ENCODE data around the gene PARP11.

The PARP11 gene

GRCh38 chr12:3809357-3810015 is 63.7 kb downstream of the PARP11 start:
- WGBS (ENCODE audit: extremely low coverage, insufficient coverage, insufficient read length) = no CpG with 5 or more reads among the region's 6 CpGs
- H3K27ac ChIP-seq (ENCODE audit: low read depth, low read length) = no peak overlapping the region
- no peak overlapping the region for H2BK120ac ChIP-seq (ENCODE audit: insufficient read depth, low read length, poor library complexity)
- H3K36me3 ChIP-seq (ENCODE audit: control insufficient read depth in 1 of 2, insufficient read depth in 2 of 2, low read length in 2 of 2) = no peaks in the 10 kb centered on the region
- H3K4me1 ChIP-seq (ENCODE audit: control insufficient read depth in 1 of 2, insufficient read depth in 2 of 2, low read length in 2 of 2) = no peaks in the 10 kb centered on the region
- no peak overlapping the region for H3K18ac ChIP-seq (ENCODE audit: low read length)
- no peak overlapping the region for H4K91ac ChIP-seq (ENCODE audit: low read depth, low read length)
- peak; percentile 80 to 92 for DNase-seq
- H3K4me3 ChIP-seq (ENCODE audit: low read depth, low read length) = no peak overlapping the region
- no peaks in the 10 kb centered on the region for H3K9me3 ChIP-seq (ENCODE audit: insufficient read depth, low read depth, low read length)
- H3K4me2 ChIP-seq (ENCODE audit: low read length) = no peak overlapping the region
- no peak overlapping the region for H2BK12ac ChIP-seq (ENCODE audit: low read length)
- no peak overlapping the region for H3K23ac ChIP-seq (ENCODE audit: low read length)
- no peak overlapping the region for H3K4ac ChIP-seq (ENCODE audit: low read depth, low read length)
- H2AFZ ChIP-seq (ENCODE audit: insufficient read depth, low read length, poor library complexity) = no peak overlapping the region
- H3K14ac ChIP-seq (ENCODE audit: low read length) = no peak overlapping the region
- no peak overlapping the region for H2AK5ac ChIP-seq (ENCODE audit: low read length)
- no peaks in the 10 kb centered on the region for H3K79me2 ChIP-seq (ENCODE audit: control insufficient read depth, insufficient read depth, low read length, poor library complexity)
- no peaks in the 10 kb centered on the region for H3K79me1 ChIP-seq (ENCODE audit: low read length)
- H4K12ac ChIP-seq (ENCODE audit: low read depth, low read length) = no peak overlapping the region
- H2BK5ac ChIP-seq (ENCODE audit: low read depth, low read length, poor library complexity) = no peak overlapping the region
- H3K9ac ChIP-seq (ENCODE audit: low read length) = no peak overlapping the region
- H4K8ac ChIP-seq (ENCODE audit: low read depth, low read length) = no peak overlapping the region
- no peaks in the 10 kb centered on the region for H3K27me3 ChIP-seq (ENCODE audit: insufficient read depth, low read length)

DNA sequence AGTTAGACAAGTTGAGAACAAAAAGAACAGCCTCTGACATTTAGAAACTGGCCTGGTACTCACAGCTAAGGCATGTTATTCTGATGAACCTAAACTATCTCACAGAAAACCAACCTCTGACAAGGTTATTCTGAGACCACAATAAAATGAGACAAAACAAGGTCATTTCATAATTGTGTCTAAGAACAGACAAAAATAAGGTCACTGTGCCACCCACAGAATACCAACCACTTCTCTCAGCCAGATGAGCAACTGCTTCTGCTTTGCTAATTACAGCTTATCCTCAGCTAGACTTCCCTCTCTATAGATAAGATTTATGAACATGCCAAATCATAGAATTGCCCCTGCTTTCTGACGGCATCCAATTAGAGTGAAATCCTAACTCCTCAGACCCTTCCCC is 68.1 kb downstream of the PARP11 start:
- Histone ChIP-seq H4K91ac (ENCODE audit: low read depth, low read length) (no peak overlapping the region), H3K27me3 (ENCODE audit: insufficient read depth, low read length) (no peaks in the 10 kb centered on the region), H3K18ac (ENCODE audit: low read length) (no peak overlapping the region), H3K4me2 (ENCODE audit: low read length) (no peak overlapping the region), H2AFZ (ENCODE audit: insufficient read depth, low read length, poor library complexity) (no peak overlapping the region), H3K23ac (ENCODE audit: low read length) (no peak overlapping the region), H4K12ac (ENCODE audit: low read depth, low read length) (no peak overlapping the region), H2BK12ac (ENCODE audit: low read length) (no peak overlapping the region), H3K79me2 (ENCODE audit: control insufficient read depth, insufficient read depth, low read length, poor library complexity) (no peaks in the 10 kb centered on the region), H3K4me1 (ENCODE audit: control insufficient read depth in 1 of 2, insufficient read depth in 2 of 2, low read length in 2 of 2) (no peaks in the 10 kb centered on the region), H2BK5ac (ENCODE audit: low read depth, low read length, poor library complexity) (no peak overlapping the region), H3K4ac (ENCODE audit: low read depth, low read length) (no peak overlapping the region), H2BK120ac (ENCODE audit: insufficient read depth, low read length, poor library complexity) (no peak overlapping the region), H3K9me3 (ENCODE audit: insufficient read depth, low read depth, low read length) (no peaks in the 10 kb centered on the region), H3K4me3 (ENCODE audit: low read depth, low read length) (no peak overlapping the region), H4K8ac (ENCODE audit: low read depth, low read length) (no peak overlapping the region), H2AK5ac (ENCODE audit: low read length) (no peak overlapping the region), H3K27ac (ENCODE audit: low read depth, low read length) (no peak overlapping the region), H3K79me1 (ENCODE audit: low read length) (no peaks in the 10 kb centered on the region), H3K14ac (ENCODE audit: low read length) (no peak overlapping the region), H3K9ac (ENCODE audit: low read length) (no peak overlapping the region), H3K36me3 (ENCODE audit: control insufficient read depth in 1 of 2, insufficient read depth in 2 of 2, low read length in 2 of 2) (no peaks in the 10 kb centered on the region)
- WGBS (ENCODE audit: extremely low coverage, insufficient coverage, insufficient read length) = no CpG with 5 or more reads among the region's 1 CpG
- DNase-seq = no peak

DNA sequence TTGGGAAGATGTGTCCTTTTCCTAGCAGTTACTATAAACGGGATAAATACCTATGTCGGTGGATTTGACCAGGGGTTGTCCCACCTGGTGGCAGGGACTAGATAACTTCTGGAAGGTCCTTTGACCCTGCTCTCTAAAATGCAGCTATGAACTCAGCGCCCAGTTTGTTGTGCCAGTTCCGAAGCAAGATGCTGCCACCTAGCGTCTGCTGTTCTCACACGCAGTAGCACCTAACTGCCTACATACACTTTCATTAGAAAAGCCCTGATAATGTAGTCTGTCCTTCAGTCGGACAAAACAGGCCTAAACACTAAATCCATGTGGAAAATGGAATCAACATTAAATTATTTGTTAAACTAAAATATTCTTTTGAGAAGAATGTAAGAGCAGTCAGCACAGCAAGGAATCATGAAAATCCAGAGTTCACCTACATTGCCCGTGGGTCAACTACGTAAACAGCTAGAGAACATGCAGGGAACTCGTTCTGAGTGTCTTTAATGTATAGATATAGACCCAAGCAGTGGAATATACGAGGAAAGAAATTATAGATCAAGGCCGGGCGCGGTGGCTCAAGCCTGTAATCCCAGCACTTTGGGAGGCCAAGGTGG is 69.2 kb downstream of the PARP11 start:
- Histone ChIP-seq H2AFZ (ENCODE audit: insufficient read depth, low read length, poor library complexity) (no peak overlapping the region), H2BK12ac (ENCODE audit: low read length) (no peak overlapping the region), H2AK5ac (ENCODE audit: low read length) (no peak overlapping the region), H3K4me2 (ENCODE audit: low read length) (no peak overlapping the region), H3K4ac (ENCODE audit: low read depth, low read length) (no peak overlapping the region), H4K8ac (ENCODE audit: low read depth, low read length) (no peak overlapping the region), H3K79me2 (ENCODE audit: control insufficient read depth, insufficient read depth, low read length, poor library complexity) (no peaks in the 10 kb centered on the region), H3K27me3 (ENCODE audit: insufficient read depth, low read length) (no peaks in the 10 kb centered on the region), H2BK120ac (ENCODE audit: insufficient read depth, low read length, poor library complexity) (no peak overlapping the region), H3K4me3 (ENCODE audit: low read depth, low read length) (no peak overlapping the region), H3K23ac (ENCODE audit: low read length) (no peak overlapping the region), H3K36me3 (ENCODE audit: control insufficient read depth in 1 of 2, insufficient read depth in 2 of 2, low read length in 2 of 2) (no peaks in the 10 kb centered on the region), H4K91ac (ENCODE audit: low read depth, low read length) (no peak overlapping the region), H4K12ac (ENCODE audit: low read depth, low read length) (no peak overlapping the region), H3K4me1 (ENCODE audit: control insufficient read depth in 1 of 2, insufficient read depth in 2 of 2, low read length in 2 of 2) (no peaks in the 10 kb centered on the region), H2BK5ac (ENCODE audit: low read depth, low read length, poor library complexity) (no peak overlapping the region), H3K14ac (ENCODE audit: low read length) (no peak overlapping the region), H3K18ac (ENCODE audit: low read length) (no peak overlapping the region), H3K9me3 (ENCODE audit: insufficient read depth, low read depth, low read length) (no peaks in the 10 kb centered on the region), H3K79me1 (ENCODE audit: low read length) (no peaks in the 10 kb centered on the region), H3K27ac (ENCODE audit: low read depth, low read length) (no peak overlapping the region), H3K9ac (ENCODE audit: low read length) (no peak overlapping the region)
- WGBS (ENCODE audit: extremely low coverage, insufficient coverage, insufficient read length) = no CpG with 5 or more reads among the region's 14 CpGs
- peak; percentile 83 to 87 for DNase-seq

GRCh38 chr12:3802721-3803120 is 70.5 kb downstream of the PARP11 start:
- Histone ChIP-seq H3K36me3 (ENCODE audit: control insufficient read depth in 1 of 2, insufficient read depth in 2 of 2, low read length in 2 of 2) (no peaks in the 10 kb centered on the region), H2BK120ac (ENCODE audit: insufficient read depth, low read length, poor library complexity) (no peak overlapping the region), H3K14ac (ENCODE audit: low read length) (no peak overlapping the region), H3K79me2 (ENCODE audit: control insufficient read depth, insufficient read depth, low read length, poor library complexity) (no peaks in the 10 kb centered on the region), H3K27ac (ENCODE audit: low read depth, low read length) (no peak overlapping the region), H3K4me3 (ENCODE audit: low read depth, low read length) (no peak overlapping the region), H3K4me2 (ENCODE audit: low read length) (no peak overlapping the region), H2BK12ac (ENCODE audit: low read length) (no peak overlapping the region), H3K23ac (ENCODE audit: low read length) (no peak overlapping the region), H4K91ac (ENCODE audit: low read depth, low read length) (no peak overlapping the region), H2BK5ac (ENCODE audit: low read depth, low read length, poor library complexity) (no peak overlapping the region), H4K8ac (ENCODE audit: low read depth, low read length) (no peak overlapping the region), H2AK5ac (ENCODE audit: low read length) (no peak overlapping the region), H3K18ac (ENCODE audit: low read length) (no peak overlapping the region), H3K27me3 (ENCODE audit: insufficient read depth, low read length) (no peaks in the 10 kb centered on the region), H3K4me1 (ENCODE audit: control insufficient read depth in 1 of 2, insufficient read depth in 2 of 2, low read length in 2 of 2) (no peaks in the 10 kb centered on the region), H3K9ac (ENCODE audit: low read length) (no peak overlapping the region), H2AFZ (ENCODE audit: insufficient read depth, low read length, poor library complexity) (no peak overlapping the region), H3K9me3 (ENCODE audit: insufficient read depth, low read depth, low read length) (no peaks in the 10 kb centered on the region), H3K79me1 (ENCODE audit: low read length) (no peaks in the 10 kb centered on the region), H4K12ac (ENCODE audit: low read depth, low read length) (no peak overlapping the region), H3K4ac (ENCODE audit: low read depth, low read length) (no peak overlapping the region)
- no peak for DNase-seq
- WGBS (ENCODE audit: extremely low coverage, insufficient coverage, insufficient read length) = no CpG with 5 or more reads among the region's 5 CpGs

Measured in trophoblast cell (in vitro differentiated cells and primary cell).